GM23338 (cell line): Measurements from ENCODE around the gene APOOL. TPM values are rescaled to one million over a fixed set of nuclear protein-coding genes. Genes with fewer than 3 reads are reported as not detected.

Experiments used
- ATAC-seq: fragments of 200-7000 bp; cut with Tn5 transposase; 3 replicates; pipeline ENCODE4 v1.9.1; 2020
- DNase-seq: peaks from one replicate; pipeline ENCODE4 v3.0.0-alpha.2; 2015; ENCODE audit warnings: low spot score
- H2AFZ ChIP-seq: fragments of 200-600 bp; sonication (generic); 2 replicates; pipeline ENCODE4 v1.8.0; 2016; ENCODE audit warnings: antibody characterized with exemption, mild to moderate bottlenecking, moderate library complexity
- H3F3A ChIP-seq: fragments of 200-600 bp; sonication (generic); replicated peaks from 2 replicates; pipeline ENCODE4 v1.8.0; 2017; ENCODE audit warnings: antibody characterized with exemption, mixed run types, low read depth
- H3K27ac ChIP-seq: fragments of 200-600 bp; sonication (generic); 2 replicates; pipeline ENCODE4 v1.6.1; 2016; ENCODE audit warnings: low read depth
- H3K27me3 ChIP-seq: fragments of 200-600 bp; sonication (generic); 2 replicates; pipeline ENCODE4 v1.8.0; 2016; ENCODE audit warnings: mild to moderate bottlenecking, mixed run types, moderate library complexity; ENCODE audit not compliant: insufficient read depth
- H3K36me3 ChIP-seq: fragments of 200-600 bp; sonication (generic); 2 replicates; pipeline ENCODE4 v1.8.0; 2016; ENCODE audit warnings: mild to moderate bottlenecking; ENCODE audit not compliant: insufficient read depth
- H3K4me1 ChIP-seq: fragments of 200-600 bp; sonication (generic); 2 replicates; pipeline ENCODE4 v1.8.0; 2016; ENCODE audit warnings: mild to moderate bottlenecking, moderate library complexity; ENCODE audit not compliant: insufficient read depth
- H3K4me2 ChIP-seq: fragments of 200-600 bp; sonication (generic); 2 replicates; pipeline ENCODE4 v1.7.1; 2017; ENCODE audit warnings: mixed run types
- H3K4me3 ChIP-seq: fragments of 200-600 bp; sonication (generic); 2 replicates; pipeline ENCODE4 v1.6.1; 2016; ENCODE audit warnings: mixed run types
- H3K79me2 ChIP-seq: fragments of 200-600 bp; sonication (generic); replicated peaks from 2 replicates; pipeline ENCODE4 v1.8.0; 2017; ENCODE audit warnings: mild to moderate bottlenecking; ENCODE audit not compliant: insufficient read depth
- H3K9me2 ChIP-seq: fragments of 200-600 bp; sonication (generic); 2 replicates; pipeline ENCODE4 v1.8.0; 2017; ENCODE audit not compliant: insufficient read depth
- H4K20me1 ChIP-seq: fragments of 200-600 bp; sonication (generic); replicated peaks from 2 replicates; pipeline ENCODE4 v1.8.0; 2017; ENCODE audit warnings: mild to moderate bottlenecking; ENCODE audit not compliant: insufficient read depth
- H3K27ac Mint-ChIP-seq: 2 replicates; pipeline ENCODE4 v1.8.0; 2020; ENCODE audit warnings: inconsistent platforms, mild to moderate bottlenecking, moderate library complexity, mixed read lengths
- H3K27me3 Mint-ChIP-seq: 3 replicates; pipeline ENCODE4 v1.8.0; 2022; ENCODE audit warnings: low read depth, mild to moderate bottlenecking, moderate library complexity, mixed read lengths, inconsistent platforms; ENCODE audit not compliant: insufficient read depth, poor library complexity
- H3K36me3 Mint-ChIP-seq: 3 replicates; pipeline ENCODE4 v1.8.0; 2021; ENCODE audit warnings: low read depth, mild to moderate bottlenecking, inconsistent platforms, moderate library complexity, mixed read lengths
- H3K4me1 Mint-ChIP-seq: 3 replicates; pipeline ENCODE4 v1.8.0; 2020; ENCODE audit warnings: mild to moderate bottlenecking, inconsistent platforms, mixed read lengths
- H3K4me3 Mint-ChIP-seq: 3 replicates; pipeline ENCODE4 v1.8.0; 2021; ENCODE audit warnings: moderate library complexity, mild to moderate bottlenecking, inconsistent platforms, mixed read lengths
- H3K9me3 Mint-ChIP-seq: 3 replicates; pipeline ENCODE4 v1.8.0; 2020; ENCODE audit warnings: moderate library complexity, mild to moderate bottlenecking, inconsistent platforms, mixed read lengths
- EZH2phosphoT487 ChIP-seq: fragments of 200-600 bp; sonication (generic); IDR thresholded peaks from one replicate; pipeline ENCODE4 v1.8.1; 2018; ENCODE audit warnings: antibody characterized with exemption; ENCODE audit not compliant: unreplicated experiment
- JUNB ChIP-seq: IDR thresholded peaks from one replicate; pipeline ENCODE4 v1.6.1; 2016; ENCODE audit warnings: antibody characterized with exemption; ENCODE audit not compliant: unreplicated experiment
- ZNF114 ChIP-seq: fragments of 250-450 bp; sonication (Bioruptor Pico); IDR thresholded peaks from 2 replicates; pipeline ENCODE4 v1.5.0; 2020; ENCODE audit warnings: mild to moderate bottlenecking, moderate library complexity
- ZNF331 ChIP-seq: fragments of 250-450 bp; sonication (Bioruptor Pico); IDR thresholded peaks from 2 replicates; pipeline ENCODE4 v1.5.0; 2020; ENCODE audit warnings: low read depth, mild to moderate bottlenecking, moderate library complexity
- polyA plus RNA-seq: library from polyadenylated mRNA; unstranded; fragments of >200 nt; fragmentation: Nextera tagmentation; extraction: Ambion mirVana; gene quantifications from 2 replicates; pipeline ENCODE4 v1.2.1, GENCODE V29; 2016
- total RNA-seq: library from RNA; depleted of rRNA; stranded (reverse); fragments of >200 nt; shearing (Covaris generic); gene quantifications from 2 replicates; pipeline ENCODE4 v1.2.3, GENCODE V29; 2014
- TF ChIP-seq, protein P1 (sequence below): IDR thresholded peaks from 2 replicates; pipeline ENCODE4 v1.6.1; 2016; ENCODE audit warnings: antibody characterized with exemption
- TF ChIP-seq, protein P2 (sequence below), 2 experiments: fragments of 200-600 bp in 1 of 2; sonication (generic) in 1 of 2; conservative IDR thresholded peaks; 2 replicates each; pipeline versions ENCODE4 v1.5.1 to v1.6.1; 2016 to 2017; ENCODE audit warnings: antibody characterized with exemption in 2 of 2, low read depth in 2 of 2, mild to moderate bottlenecking in 2 of 2, moderate library complexity in 1 of 2
- TF ChIP-seq, protein P3 (sequence below): IDR thresholded peaks from one replicate; pipeline ENCODE4 v1.6.1; 2018; ENCODE audit warnings: antibody characterized with exemption; ENCODE audit not compliant: unreplicated experiment

APOOL gene
- total and polyA plus RNA-seq, 2 experiments from 2014 or later: 10.4 to 11.0 TPM

DNA sequence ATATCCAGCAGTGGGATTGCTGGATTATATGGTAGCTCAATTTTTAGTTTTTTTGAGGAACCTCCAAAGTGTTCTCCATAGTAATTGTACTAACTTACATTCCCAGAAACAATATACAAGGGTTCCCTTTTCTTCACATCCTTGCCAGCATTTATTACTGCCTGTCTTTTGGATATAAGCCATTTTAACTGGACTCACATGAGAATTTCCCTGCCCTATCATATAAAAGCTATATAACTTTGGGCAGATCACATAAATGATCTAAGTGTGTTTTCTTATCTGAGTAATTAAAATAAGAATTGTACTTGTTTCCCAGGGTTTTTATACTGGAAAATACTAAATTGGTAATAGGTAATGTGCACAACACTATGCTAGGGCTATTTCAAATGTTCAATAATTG lies 25.4 kb downstream of the APOOL start:
- no peak for ATAC-seq
- no peaks in the 10 kb centered on the region; the same call in 2 of the 3 replicates for H3K9me3 Mint-ChIP-seq

More for the DNA sequence above, 25.4 kb downstream of the APOOL start:
- TF ChIP-seq, protein P1, sequence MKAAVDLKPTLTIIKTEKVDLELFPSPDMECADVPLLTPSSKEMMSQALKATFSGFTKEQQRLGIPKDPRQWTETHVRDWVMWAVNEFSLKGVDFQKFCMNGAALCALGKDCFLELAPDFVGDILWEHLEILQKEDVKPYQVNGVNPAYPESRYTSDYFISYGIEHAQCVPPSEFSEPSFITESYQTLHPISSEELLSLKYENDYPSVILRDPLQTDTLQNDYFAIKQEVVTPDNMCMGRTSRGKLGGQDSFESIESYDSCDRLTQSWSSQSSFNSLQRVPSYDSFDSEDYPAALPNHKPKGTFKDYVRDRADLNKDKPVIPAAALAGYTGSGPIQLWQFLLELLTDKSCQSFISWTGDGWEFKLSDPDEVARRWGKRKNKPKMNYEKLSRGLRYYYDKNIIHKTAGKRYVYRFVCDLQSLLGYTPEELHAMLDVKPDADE: no peak
- no peak for TF ChIP-seq ZNF114 (CRISPR knock-in tag)
- TF ChIP-seq EZH2phosphoT487: no peak
- TF ChIP-seq, protein P2, sequence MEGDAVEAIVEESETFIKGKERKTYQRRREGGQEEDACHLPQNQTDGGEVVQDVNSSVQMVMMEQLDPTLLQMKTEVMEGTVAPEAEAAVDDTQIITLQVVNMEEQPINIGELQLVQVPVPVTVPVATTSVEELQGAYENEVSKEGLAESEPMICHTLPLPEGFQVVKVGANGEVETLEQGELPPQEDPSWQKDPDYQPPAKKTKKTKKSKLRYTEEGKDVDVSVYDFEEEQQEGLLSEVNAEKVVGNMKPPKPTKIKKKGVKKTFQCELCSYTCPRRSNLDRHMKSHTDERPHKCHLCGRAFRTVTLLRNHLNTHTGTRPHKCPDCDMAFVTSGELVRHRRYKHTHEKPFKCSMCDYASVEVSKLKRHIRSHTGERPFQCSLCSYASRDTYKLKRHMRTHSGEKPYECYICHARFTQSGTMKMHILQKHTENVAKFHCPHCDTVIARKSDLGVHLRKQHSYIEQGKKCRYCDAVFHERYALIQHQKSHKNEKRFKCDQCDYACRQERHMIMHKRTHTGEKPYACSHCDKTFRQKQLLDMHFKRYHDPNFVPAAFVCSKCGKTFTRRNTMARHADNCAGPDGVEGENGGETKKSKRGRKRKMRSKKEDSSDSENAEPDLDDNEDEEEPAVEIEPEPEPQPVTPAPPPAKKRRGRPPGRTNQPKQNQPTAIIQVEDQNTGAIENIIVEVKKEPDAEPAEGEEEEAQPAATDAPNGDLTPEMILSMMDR (conservative IDR thresholded peaks at IDR 0.05; ENCODE audit: low read depth in 2 of 2): no peak
- no peak for TF ChIP-seq ZNF331 (CRISPR knock-in tag)
- TF ChIP-seq JUNB: no peak
- TF ChIP-seq, protein P3, sequence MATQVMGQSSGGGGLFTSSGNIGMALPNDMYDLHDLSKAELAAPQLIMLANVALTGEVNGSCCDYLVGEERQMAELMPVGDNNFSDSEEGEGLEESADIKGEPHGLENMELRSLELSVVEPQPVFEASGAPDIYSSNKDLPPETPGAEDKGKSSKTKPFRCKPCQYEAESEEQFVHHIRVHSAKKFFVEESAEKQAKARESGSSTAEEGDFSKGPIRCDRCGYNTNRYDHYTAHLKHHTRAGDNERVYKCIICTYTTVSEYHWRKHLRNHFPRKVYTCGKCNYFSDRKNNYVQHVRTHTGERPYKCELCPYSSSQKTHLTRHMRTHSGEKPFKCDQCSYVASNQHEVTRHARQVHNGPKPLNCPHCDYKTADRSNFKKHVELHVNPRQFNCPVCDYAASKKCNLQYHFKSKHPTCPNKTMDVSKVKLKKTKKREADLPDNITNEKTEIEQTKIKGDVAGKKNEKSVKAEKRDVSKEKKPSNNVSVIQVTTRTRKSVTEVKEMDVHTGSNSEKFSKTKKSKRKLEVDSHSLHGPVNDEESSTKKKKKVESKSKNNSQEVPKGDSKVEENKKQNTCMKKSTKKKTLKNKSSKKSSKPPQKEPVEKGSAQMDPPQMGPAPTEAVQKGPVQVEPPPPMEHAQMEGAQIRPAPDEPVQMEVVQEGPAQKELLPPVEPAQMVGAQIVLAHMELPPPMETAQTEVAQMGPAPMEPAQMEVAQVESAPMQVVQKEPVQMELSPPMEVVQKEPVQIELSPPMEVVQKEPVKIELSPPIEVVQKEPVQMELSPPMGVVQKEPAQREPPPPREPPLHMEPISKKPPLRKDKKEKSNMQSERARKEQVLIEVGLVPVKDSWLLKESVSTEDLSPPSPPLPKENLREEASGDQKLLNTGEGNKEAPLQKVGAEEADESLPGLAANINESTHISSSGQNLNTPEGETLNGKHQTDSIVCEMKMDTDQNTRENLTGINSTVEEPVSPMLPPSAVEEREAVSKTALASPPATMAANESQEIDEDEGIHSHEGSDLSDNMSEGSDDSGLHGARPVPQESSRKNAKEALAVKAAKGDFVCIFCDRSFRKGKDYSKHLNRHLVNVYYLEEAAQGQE: no peak
- Histone ChIP-seq H2AFZ (no peak overlapping the region), H3F3A (no peaks in the 10 kb centered on the region), H3K79me2 (peaks cover 26% of the 10 kb centered on the region), H3K4me2 (no peak overlapping the region), H4K20me1 (no peaks in the 10 kb centered on the region), H3K27me3 (no peaks in the 10 kb centered on the region), H3K36me3 (no peaks in the 10 kb centered on the region), H3K4me3 (no peak overlapping the region), H3K4me1 (no peaks in the 10 kb centered on the region), H3K9me2 (no peaks in the 10 kb centered on the region), H3K27ac (no peak overlapping the region)
- Mint-ChIP-seq H3K36me3 (peaks cover 14% of the 10 kb centered on the region; the same call in 2 of the 3 replicates), H3K4me1 (no peaks in the 10 kb centered on the region; the same call in 1 of the 3 replicates), H3K4me3 (no peak overlapping the region), H3K27ac (no peak overlapping the region), H3K27me3 (no peaks in the 10 kb centered on the region)
- no peak for DNase-seq
